Liver (tissue), 9 donors: Measurements from ENCODE around the gene CDKN2B-AS1. TPM values are rescaled to one million over a fixed set of nuclear protein-coding genes. Genes with fewer than 3 reads are reported as not detected.

ENCODE experiments used
- DNase-seq: peaks from one replicate; pipeline ENCODE4 v3.0.0-alpha.2; 2017; ENCODE audit warnings: low spot score
- H3K27ac ChIP-seq, 2 donors: one replicate each; pipeline ENCODE4 v1.7.0; 2013; ENCODE audit warnings: inconsistent platforms in 2 of 2, low read length in 2 of 2, control low read depth in 1 of 2, low read depth in 1 of 2, mild to moderate bottlenecking in 1 of 2
- H3K27me3 ChIP-seq, 4 donors: one replicate each; pipeline versions ENCODE4 v1.6.1 to v1.7.0; 2013; ENCODE audit warnings: low read length in 3 of 4, inconsistent platforms in 1 of 4, mild to moderate bottlenecking in 1 of 4, moderate library complexity in 1 of 4; ENCODE audit not compliant: control insufficient read depth in 4 of 4, insufficient read depth in 4 of 4
- H3K36me3 ChIP-seq, 4 donors: one replicate each; pipeline versions ENCODE4 v1.6.1 to v1.7.0; 2013; ENCODE audit warnings: low read length in 3 of 4, mild to moderate bottlenecking in 3 of 4, low read depth in 1 of 4, moderate library complexity in 1 of 4; ENCODE audit not compliant: control insufficient read depth in 4 of 4, insufficient read depth in 3 of 4
- H3K4me1 ChIP-seq, 4 donors: one replicate each; pipeline versions ENCODE4 v1.6.1 to v1.7.0; 2013; ENCODE audit warnings: low read length in 3 of 4, mild to moderate bottlenecking in 3 of 4, moderate library complexity in 1 of 4; ENCODE audit not compliant: control insufficient read depth in 4 of 4, insufficient read depth in 4 of 4
- H3K4me3 ChIP-seq, 3 donors: one replicate each; pipeline versions ENCODE4 v1.6.1 to v1.7.0; 2013; ENCODE audit warnings: low read length in 3 of 3, control low read depth in 1 of 3, low read depth in 1 of 3, mild to moderate bottlenecking in 1 of 3
- H3K9ac ChIP-seq, 2 donors: one replicate each; pipeline ENCODE4 v1.7.0; 2013; ENCODE audit warnings: low read length in 2 of 2, mild to moderate bottlenecking in 2 of 2, moderate library complexity in 2 of 2, control low read depth in 1 of 2, low read depth in 1 of 2
- H3K9me3 ChIP-seq, 4 donors: one replicate each; pipeline versions ENCODE4 v1.6.1 to v1.7.0; 2013; ENCODE audit warnings: low read length in 3 of 4; ENCODE audit not compliant: control insufficient read depth in 4 of 4
- FOXA2 ChIP-seq: IDR thresholded peaks from 2 replicates; pipeline ENCODE4 v1.6.1; 2016; ENCODE audit warnings: antibody characterized with exemption
- HNF4A ChIP-seq, 2 donors: conservative IDR thresholded peaks; 2 replicates each; pipeline ENCODE4 v1.6.1; 2016; ENCODE audit warnings: antibody characterized with exemption in 2 of 2, mild to moderate bottlenecking in 2 of 2
- HNF4G ChIP-seq: IDR thresholded peaks from 2 replicates; pipeline ENCODE4 v1.6.1; 2016; ENCODE audit warnings: antibody characterized with exemption
- JUND ChIP-seq, 2 donors: IDR thresholded peaks; 2 replicates each; pipeline ENCODE4 v1.6.1; 2016; ENCODE audit warnings: antibody characterized with exemption in 2 of 2
- NR2F2 ChIP-seq: IDR thresholded peaks from 2 replicates; pipeline ENCODE4 v1.6.1; 2016; ENCODE audit warnings: antibody characterized with exemption
- RAD21 ChIP-seq, 2 donors: IDR thresholded peaks; 2 replicates each; pipeline ENCODE4 v1.6.1; 2016; ENCODE audit warnings: antibody characterized with exemption in 2 of 2, mild to moderate bottlenecking in 2 of 2
- REST ChIP-seq: IDR thresholded peaks from 2 replicates; pipeline ENCODE4 v1.6.1; 2016; ENCODE audit warnings: antibody characterized with exemption, mild to moderate bottlenecking
- RXRA ChIP-seq, 2 donors: IDR thresholded peaks; 2 replicates each; pipeline ENCODE4 v1.6.1; 2017 to 2018; ENCODE audit warnings: antibody characterized with exemption in 2 of 2, mild to moderate bottlenecking in 1 of 2
- TAF1 ChIP-seq: conservative IDR thresholded peaks from 2 replicates; pipeline ENCODE4 v1.6.1; 2016; ENCODE audit warnings: antibody characterized with exemption, mild to moderate bottlenecking
- WGBS: extraction: QIAGEN DNeasy Blood & Tissue Kit; methylation state at CpG from one replicate; pipeline ENCODE4 v1.1.7; 2013; 5-methylcytosine and 5-hydroxymethylcytosine counted together
- polyA plus RNA-seq, 2 donors: library from polyadenylated mRNA; stranded (reverse) in 1 of 2; unstranded in 1 of 2; fragments of 200-250 nt in 1 of 2; fragments of >200 nt in 1 of 2; fragmentation: Nextera tagmentation in 1 of 2; extraction: Ambion mirVana in 1 of 2; gene quantifications; one replicate each; pipeline versions ENCODE4 v1.2.1 to v1.2.3, GENCODE V29; 2013 to 2015
- total RNA-seq, 2 donors: library from RNA; depleted of rRNA; stranded (reverse); fragments of >200 nt; gene quantifications; one replicate each; pipeline ENCODE4 v1.2.3, GENCODE V29; 2014
- TF ChIP-seq, protein P1 (sequence below): fragments of 150-350 bp; IDR thresholded peaks from 2 replicates; pipeline ENCODE4 v1.5.1; 2017; ENCODE audit warnings: improper control_type of control experiment, low read depth, low read length; ENCODE audit not compliant: missing input control
- TF ChIP-seq, protein P2 (sequence below): IDR thresholded peaks from 2 replicates; pipeline ENCODE4 v1.6.1; 2016; ENCODE audit warnings: antibody characterized with exemption
- TF ChIP-seq, protein P3 (sequence below): IDR thresholded peaks from 2 replicates; pipeline ENCODE4 v1.6.1; 2016; ENCODE audit warnings: antibody characterized with exemption
- donor health status: healthy.
- donor health status: healthy.
- donor health status: healthy.
- donor health status: healthy.
- donor health status: healthy.

Gene CDKN2B-AS1
- total and polyA plus RNA-seq, 4 donors: 0.08 to 0.42 TPM; not detected in 2

DNA sequence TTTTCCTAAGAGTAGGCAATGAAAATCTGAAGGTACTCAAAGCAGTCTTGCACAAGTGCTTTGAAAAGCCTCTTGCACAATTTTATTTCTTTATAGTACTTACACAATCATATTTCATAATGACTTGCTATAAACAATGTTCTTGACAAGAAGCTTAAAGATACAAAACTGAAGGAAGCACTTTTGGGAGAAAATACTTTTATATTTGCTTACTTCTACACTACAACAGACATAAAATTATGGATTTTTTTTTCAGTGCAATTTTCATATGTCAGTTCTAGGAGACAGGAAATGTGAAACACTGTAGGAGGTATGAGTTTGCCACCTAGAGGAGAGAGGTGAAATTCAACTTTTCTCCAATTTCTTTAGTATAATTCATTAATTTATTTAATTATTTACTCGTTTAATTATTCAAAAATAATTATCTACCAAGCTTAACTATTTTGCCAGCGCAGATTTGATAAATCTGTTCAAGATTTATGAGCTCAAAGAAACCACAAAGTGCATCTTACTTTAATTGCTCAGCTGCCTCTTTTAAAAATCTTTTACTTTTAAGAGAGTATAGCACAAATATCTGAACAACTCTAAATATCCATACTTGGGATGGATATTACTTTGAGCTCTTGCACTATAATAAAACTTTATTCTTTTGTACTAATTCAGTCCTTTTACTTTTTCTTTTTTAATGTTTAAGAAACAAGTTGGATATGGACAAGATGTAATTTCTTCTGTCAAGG is 43.5 kb downstream of the CDKN2B-AS1 start:
- no peak for DNase-seq

DNA sequence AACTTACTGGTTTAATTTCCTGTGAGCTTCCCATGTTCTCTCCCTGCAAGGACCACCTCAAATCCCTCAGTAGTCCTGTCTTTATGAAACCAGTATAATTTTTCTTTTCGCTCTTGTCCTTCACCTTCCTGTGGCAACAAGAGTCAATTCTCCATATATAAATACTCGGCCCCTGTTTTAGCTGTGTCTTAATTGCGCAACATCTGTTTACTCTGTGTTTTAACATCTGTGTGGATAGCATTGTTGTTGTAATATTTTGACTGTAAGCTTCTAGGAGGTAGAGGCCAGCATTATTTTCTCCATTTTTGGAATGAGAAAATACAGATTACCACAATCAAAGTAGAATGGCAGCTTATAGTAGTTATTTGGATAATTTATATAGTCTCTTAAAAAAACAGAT is 44.7 kb downstream of the CDKN2B-AS1 start:
- Histone ChIP-seq H3K27me3 (no peaks in the 10 kb centered on the region), H3K9ac (no peak overlapping the region), H3K4me1 (peaks cover 0 to 3% (median 0%) of the 10 kb centered on the region in 4 donors), H3K4me3 (no peak overlapping the region), H3K27ac (no peak overlapping the region), H3K36me3 (no peaks in the 10 kb centered on the region), H3K9me3 (no peaks in the 10 kb centered on the region)
- no peak for DNase-seq
- TF ChIP-seq JUND (IDR thresholded peaks at IDR 0.05) (no peak), HNF4A (conservative IDR thresholded peaks at IDR 0.05) (no peak), REST (no peak), TAF1 (no peak), NR2F2 (no peak)
- TF ChIP-seq, protein P1, sequence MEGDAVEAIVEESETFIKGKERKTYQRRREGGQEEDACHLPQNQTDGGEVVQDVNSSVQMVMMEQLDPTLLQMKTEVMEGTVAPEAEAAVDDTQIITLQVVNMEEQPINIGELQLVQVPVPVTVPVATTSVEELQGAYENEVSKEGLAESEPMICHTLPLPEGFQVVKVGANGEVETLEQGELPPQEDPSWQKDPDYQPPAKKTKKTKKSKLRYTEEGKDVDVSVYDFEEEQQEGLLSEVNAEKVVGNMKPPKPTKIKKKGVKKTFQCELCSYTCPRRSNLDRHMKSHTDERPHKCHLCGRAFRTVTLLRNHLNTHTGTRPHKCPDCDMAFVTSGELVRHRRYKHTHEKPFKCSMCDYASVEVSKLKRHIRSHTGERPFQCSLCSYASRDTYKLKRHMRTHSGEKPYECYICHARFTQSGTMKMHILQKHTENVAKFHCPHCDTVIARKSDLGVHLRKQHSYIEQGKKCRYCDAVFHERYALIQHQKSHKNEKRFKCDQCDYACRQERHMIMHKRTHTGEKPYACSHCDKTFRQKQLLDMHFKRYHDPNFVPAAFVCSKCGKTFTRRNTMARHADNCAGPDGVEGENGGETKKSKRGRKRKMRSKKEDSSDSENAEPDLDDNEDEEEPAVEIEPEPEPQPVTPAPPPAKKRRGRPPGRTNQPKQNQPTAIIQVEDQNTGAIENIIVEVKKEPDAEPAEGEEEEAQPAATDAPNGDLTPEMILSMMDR: no peak
- TF ChIP-seq, protein P2, sequence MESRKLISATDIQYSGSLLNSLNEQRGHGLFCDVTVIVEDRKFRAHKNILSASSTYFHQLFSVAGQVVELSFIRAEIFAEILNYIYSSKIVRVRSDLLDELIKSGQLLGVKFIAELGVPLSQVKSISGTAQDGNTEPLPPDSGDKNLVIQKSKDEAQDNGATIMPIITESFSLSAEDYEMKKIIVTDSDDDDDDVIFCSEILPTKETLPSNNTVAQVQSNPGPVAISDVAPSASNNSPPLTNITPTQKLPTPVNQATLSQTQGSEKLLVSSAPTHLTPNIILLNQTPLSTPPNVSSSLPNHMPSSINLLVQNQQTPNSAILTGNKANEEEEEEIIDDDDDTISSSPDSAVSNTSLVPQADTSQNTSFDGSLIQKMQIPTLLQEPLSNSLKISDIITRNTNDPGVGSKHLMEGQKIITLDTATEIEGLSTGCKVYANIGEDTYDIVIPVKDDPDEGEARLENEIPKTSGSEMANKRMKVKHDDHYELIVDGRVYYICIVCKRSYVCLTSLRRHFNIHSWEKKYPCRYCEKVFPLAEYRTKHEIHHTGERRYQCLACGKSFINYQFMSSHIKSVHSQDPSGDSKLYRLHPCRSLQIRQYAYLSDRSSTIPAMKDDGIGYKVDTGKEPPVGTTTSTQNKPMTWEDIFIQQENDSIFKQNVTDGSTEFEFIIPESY: no peak
- WGBS: 63% methylated on average over 3 of the region's 3 CpGs

More for the DNA sequence above, 43.5 kb downstream of the CDKN2B-AS1 start:
- 19% methylated on average over 2 of the region's 2 CpGs for WGBS
- Histone ChIP-seq H3K9ac (no peak overlapping the region), H3K9me3 (no peaks in the 10 kb centered on the region), H3K27me3 (no peaks in the 10 kb centered on the region), H3K4me3 (no peak overlapping the region), H3K27ac (no peak overlapping the region), H3K4me1 (peaks cover 0 to 3% (median 0%) of the 10 kb centered on the region in 4 donors), H3K36me3 (no peaks in the 10 kb centered on the region)
- TF ChIP-seq, protein P1: peak; percentile 43
- TF ChIP-seq RAD21 (IDR thresholded peaks at IDR 0.05): peak; percentile 77 to 83
- no peak for TF ChIP-seq TAF1
- TF ChIP-seq FOXA2: no peak
- no peak for TF ChIP-seq HNF4G
- TF ChIP-seq RXRA (IDR thresholded peaks at IDR 0.05): no peak
- TF ChIP-seq, protein P3, sequence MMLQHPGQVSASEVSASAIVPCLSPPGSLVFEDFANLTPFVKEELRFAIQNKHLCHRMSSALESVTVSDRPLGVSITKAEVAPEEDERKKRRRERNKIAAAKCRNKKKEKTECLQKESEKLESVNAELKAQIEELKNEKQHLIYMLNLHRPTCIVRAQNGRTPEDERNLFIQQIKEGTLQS: no peak
